NCI-H460 (cell line): ENCODE data around the gene CLCN6. TPM values are rescaled to one million over a fixed set of nuclear protein-coding genes. Genes with fewer than 3 reads are reported as not detected.

Source experiments
- DNase-seq: peaks from one replicate; pipeline ENCODE4 v3.0.0-alpha.2; 2016; ENCODE audit warnings: low read depth; ENCODE audit errors: extremely low read depth
- polyA plus RNA-seq: library from polyadenylated mRNA; depleted of rRNA; stranded (reverse); fragments of >200 nt; gene quantifications from 2 replicates; pipeline ENCODE4 v1.2.3, GENCODE V29; 2014; cell fraction: nucleus; rRNA removed
- total RNA-seq: library from RNA; depleted of rRNA; stranded (reverse); fragments of >200 nt; shearing (Covaris generic); gene quantifications from 2 replicates; pipeline ENCODE4 v1.2.3, GENCODE V29; 2014; rRNA removed

The CLCN6 gene, protein sequence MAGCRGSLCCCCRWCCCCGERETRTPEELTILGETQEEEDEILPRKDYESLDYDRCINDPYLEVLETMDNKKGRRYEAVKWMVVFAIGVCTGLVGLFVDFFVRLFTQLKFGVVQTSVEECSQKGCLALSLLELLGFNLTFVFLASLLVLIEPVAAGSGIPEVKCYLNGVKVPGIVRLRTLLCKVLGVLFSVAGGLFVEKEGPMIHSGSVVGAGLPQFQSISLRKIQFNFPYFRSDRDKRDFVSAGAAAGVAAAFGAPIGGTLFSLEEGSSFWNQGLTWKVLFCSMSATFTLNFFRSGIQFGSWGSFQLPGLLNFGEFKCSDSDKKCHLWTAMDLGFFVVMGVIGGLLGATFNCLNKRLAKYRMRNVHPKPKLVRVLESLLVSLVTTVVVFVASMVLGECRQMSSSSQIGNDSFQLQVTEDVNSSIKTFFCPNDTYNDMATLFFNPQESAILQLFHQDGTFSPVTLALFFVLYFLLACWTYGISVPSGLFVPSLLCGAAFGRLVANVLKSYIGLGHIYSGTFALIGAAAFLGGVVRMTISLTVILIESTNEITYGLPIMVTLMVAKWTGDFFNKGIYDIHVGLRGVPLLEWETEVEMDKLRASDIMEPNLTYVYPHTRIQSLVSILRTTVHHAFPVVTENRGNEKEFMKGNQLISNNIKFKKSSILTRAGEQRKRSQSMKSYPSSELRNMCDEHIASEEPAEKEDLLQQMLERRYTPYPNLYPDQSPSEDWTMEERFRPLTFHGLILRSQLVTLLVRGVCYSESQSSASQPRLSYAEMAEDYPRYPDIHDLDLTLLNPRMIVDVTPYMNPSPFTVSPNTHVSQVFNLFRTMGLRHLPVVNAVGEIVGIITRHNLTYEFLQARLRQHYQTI
- total RNA-seq = 4.0 and 6.5 TPM in 2 replicates
- 12.3 and 24.0 TPM in 2 replicates for polyA plus RNA-seq

DNA sequence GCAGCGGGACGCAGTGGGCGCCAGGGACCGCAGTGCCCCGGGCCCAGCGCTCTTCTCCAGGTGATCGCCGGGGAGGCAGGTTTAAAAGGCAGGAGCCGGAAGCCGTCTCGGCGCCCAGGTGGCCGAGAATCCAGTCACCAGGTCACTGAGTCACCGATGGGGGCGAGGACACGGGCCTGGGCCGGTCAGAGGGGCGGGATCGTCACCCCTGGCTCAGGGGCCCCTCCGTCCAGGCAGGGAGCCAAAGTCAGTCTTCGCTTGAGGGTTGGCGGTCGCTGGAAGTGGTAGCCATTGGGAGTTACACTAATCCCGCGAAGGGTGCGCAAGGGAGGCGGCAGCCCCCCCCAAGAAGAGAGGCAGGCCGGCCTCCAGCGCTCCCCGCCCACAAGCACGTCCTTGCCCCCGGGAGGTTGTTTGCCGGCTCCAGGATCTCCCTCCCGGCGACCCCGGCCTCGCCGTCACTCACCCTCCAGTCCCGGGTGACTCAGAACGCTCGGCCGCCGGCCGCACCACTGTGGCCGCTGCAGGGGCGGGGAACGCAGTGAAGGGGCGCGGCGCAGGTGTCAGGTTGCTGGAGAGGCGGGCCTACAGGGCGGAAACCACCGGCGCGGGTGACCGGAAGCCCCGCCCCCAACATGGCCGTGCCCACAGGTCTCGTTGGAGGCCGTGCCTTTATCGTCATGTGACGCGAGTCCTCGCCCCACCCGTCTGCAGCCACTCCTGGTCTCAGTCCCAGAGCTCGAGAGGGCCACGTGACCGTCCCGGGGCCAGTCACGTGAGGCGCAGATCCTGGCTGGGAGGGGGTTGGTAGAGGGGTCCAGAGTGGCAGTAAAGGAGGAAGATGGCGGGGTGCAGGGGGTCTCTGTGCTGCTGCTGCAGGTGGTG is at the start of gene CLCN6, which contains the start of gene MTHFR:
Gene CLCN6, plus strand, starts transcription at position 770 of the 885 bp plus-strand sequence. Its CDS starts 72 bp downstream, at position 842.
Gene MTHFR, minus strand, starts transcription at position 543 of the 885 bp plus-strand sequence. CDS start 2,848 bp downstream, outside the sequence.
- DNase-seq = peak; percentile 97

DNA sequence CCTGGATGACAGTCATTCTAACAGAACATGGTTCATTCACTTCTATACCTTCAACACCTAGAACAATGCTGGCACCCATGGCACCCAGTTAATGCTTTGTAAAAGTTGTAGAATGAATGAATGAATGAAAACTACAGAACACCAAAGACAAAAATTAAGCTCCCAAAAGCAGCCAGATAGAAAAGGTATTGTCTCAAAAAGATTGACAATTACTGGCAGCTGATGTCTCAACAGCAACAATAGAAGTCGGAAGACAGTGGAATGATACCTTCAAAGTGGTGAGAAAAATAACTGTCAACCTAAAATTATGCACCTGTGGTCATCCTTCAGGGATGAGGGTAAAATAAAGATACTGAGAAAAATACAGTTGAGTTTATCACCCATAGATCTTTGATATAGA is 48.9 kb upstream of the CLCN6 start:
- no peak for DNase-seq

DNA sequence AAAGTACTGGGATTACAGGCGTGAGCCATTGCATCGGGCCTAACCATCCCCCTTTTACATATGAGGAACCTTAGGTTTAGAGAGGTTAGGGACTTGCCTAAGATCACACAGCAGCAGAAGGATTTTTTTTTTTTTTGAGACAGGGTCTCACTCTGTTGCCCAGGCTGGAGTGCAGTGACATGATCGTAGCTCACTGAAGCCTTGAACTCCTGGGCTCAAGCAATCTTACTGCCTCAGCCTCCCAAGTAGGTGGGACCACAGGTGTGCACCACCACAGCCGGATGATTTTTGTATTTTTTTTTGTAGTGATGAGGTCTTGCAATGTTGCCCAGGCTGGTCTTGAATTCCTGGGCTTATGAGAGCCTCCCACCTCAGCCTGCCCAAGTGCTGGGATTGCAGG is 46.2 kb upstream of the CLCN6 start:
- DNase-seq = no peak

DNA sequence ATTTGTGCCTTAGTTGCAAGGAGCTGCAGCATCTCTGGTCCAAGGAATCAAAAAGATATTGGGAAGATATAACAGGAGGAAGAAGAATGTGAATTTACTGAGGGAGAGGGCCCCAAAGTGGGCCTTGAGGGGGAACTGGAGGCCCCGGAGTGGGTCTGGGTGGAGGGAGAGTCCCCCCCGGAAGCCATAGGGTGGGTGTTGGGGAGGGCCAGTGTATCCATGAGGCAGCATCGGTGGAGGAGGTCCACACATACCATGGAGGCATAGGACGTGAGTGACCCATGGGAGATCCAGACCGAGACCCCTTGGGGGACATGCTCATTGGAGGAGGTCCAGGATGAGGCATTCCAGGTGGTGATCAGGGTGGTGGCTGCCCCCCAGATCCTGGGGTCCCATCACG is 44.7 kb upstream of the CLCN6 start:
- DNase-seq = no peak

DNA sequence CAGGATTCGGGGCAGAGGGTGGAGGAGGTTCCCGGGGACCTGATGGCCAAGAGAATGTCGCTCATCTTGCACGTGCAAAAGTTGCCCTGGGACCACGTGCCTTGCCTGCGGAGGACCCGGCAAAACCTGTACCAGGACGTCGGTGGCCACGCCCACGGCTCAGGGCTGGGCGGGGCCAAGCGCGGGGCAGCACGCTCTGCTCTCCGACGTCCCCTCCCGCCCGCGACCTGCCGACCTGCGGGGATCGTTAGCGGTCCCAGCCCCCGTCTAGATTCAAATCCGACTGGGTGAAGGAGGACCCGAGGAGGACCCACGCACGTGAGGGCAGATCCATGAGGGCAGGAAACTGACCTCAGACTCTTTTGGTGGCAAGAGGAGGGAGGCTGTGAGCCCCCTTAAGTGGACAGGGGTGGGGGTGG is 44.0 kb upstream of the CLCN6 start, which contains the start of gene C1orf167:
Gene C1orf167, plus strand, starts transcription at position 206 of the 419 bp plus-strand sequence. CDS start 2,208 bp downstream, outside the sequence.
- DNase-seq = no peak

DNA sequence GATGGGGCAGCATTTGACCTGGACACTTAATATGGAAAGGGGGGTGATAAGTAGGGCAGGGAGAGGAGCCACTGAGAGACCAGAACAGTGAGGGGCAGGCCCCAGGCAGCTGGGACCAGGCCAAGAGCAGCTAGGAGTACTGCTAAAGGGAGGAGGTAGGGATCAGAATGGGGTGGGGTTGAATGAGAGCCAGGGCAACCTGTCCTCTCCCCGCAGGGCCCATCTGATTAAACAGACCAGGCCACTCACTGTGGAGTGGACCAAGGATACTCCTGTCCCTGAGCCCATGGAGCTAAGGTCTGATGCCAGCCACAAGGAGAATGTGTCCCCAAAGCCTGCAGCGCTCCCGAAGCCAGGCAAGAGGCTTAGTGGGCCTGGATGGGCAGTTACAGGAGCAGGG is 41.9 kb upstream of the CLCN6 start:
- DNase-seq = no peak

DNA sequence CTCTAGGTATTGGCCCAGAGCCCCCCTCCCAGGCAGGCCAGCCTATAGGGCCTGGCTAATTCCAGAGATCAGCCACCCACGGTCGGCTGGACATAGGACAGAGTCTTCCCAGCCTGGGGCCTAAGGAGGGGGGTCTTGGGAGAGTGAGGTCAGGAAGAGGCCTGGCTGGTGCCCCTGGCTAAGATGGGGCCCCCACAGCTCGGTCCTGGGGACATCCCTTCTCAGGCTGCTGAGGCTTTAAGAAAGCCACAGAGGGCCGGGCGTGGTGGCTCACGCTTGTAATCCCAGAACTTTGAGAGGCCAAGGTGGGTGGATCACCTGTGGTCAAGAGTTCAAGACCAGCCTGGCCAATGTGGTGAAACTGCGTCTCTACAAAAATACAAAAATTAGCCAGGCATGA is 41.5 kb upstream of the CLCN6 start:
- DNase-seq = no peak

DNA sequence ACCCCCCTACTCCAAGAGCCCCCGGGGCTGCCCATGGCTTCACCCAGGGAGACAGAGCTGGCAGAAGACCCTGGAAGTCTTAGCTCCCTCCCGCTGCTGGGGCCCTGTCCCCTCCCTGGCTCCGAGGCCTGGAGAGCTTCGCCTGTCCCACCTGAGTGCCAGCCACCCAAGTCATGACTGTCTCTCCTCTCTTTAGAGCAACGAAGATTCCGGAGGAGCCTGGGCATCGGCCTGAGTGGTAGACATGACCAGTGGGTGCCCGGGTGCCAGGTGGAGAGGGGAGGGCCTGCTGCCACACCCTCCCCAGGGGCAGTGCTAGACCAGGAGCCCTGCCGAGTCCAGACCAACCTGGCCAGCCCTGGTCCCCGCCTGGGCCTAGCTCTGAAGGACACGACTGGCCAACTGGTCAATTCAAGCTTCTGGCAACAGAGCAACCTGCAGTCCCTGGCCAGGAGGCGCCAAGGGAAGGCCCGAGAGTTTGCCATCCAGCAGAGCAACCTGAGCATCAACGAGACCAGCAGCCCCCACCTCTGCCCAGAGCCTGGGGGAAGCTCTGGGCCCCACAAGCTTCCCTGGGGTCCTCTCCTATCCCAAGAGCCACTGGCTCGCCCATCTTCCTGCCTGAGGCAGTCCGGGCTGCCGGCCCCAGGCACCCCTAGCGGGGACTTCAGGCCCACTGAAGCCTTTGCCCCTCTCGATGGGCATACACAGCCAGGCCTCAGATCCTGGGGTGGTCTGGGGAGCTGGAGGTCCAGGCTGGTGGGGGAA is 40.1 kb upstream of the CLCN6 start:
- no peak for DNase-seq

DNA sequence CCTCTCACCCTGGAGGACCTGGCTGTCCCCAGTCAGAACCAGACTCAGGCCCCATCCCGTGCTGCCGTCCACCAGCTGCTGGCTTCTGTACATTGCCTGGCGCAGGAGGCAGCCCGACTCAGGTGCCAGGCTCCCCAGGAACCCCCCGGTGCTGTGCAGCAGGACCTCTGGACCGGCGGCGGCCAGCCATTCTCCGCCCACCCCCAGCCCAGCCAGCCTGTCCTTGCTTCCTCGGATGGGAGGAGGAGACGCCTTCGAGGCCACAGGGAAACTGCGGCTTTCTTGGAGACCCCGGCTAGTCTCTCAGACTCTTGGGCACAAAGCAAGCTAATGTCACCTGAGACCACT is 39.6 kb upstream of the CLCN6 start:
- no peak for DNase-seq

DNA sequence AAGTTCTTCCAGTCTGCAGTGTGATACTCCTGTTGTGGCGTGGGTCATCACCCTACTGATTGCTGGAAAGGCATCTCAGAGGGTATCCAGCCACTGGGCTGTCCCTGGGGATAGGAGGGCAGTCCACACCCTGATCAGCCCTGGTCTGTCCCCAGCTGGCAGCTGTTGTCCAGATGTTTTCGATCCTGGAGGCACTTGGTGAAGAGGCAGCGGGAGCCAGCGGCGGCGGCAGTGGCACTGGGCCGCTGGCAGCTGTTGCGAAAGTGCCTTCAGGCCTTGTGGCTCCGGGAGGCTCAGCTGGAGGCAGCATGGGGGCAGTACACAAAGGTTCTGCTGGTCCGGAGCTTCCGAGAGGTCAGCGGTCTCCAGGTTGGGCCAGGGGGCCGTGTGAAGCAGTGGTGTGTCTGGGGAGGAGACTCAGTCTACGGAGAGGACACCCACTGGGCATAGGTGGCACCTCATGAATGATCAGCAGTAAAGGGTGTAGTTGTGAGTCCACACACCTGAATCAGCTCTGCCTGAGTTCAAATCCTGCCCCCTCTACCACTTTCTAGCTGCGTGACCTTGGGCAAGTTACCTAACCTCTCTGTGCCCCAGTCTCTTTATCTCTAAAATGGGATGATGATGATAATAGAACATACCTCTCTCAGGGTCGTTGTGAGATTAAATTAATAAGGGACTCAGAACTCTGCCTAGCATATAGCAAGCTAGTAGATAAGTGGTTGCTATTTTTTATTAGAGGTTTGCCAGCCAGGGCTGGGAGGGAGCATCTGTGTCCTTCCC is 37.9 kb upstream of the CLCN6 start:
- no peak for DNase-seq

DNA sequence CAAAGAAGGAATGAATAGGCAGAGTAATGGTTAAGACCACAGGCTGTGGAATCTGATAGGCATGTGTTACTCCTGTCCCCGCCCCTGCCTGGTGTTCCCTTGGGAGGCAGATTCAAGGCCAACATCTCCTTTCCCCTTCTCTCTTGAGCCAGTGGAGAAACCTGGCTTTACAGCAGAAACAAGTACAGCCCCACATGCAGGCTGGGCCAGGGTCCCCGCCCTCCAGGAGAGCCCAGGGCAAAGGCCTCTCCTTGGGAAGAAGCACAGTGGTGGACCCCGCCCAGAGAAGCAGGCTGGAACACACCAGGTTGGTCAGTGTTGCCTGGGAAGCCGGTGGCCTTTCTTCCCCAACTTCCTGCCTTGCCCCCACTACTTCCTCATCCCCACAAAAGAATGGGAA is 37.2 kb upstream of the CLCN6 start:
- DNase-seq = peak; percentile 57

DNA sequence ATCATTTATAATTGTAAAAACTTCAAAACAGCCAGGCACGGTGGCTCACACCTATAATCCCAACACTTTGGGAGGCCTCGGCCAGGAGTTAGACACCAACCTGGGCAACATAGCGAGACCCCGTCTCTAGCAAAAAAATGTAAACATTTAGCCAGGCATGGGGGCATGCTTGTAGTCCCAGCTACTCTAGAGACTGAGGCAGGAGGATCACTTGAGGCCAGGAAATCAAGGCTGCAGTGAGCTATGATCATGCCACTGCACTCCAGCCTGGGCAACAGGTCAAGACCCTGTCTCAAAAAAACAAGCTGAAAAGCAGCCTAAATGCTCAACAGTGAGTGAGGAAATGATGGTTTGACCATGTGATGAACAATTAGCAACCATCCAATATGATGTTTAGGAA is 36.7 kb upstream of the CLCN6 start:
- no peak for DNase-seq

DNA sequence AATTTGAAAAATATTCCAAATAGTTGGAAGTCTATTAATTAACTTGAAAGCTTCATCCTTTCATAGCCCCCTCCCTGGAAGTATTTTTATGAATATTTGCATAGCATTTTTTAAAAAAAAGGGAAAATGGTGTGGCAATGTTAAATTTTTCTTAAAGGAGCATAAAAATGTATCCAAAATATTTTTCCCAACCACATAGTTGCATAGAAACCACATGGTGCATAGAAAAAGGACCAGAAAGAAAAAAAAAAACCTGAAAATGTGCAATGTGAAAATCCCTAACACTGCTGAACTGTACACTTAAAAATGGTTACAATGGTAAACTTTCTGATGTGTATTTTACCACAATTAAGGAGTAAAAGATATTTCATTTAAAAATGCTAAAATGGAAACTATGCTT is 36.0 kb upstream of the CLCN6 start:
- DNase-seq = no peak

DNA sequence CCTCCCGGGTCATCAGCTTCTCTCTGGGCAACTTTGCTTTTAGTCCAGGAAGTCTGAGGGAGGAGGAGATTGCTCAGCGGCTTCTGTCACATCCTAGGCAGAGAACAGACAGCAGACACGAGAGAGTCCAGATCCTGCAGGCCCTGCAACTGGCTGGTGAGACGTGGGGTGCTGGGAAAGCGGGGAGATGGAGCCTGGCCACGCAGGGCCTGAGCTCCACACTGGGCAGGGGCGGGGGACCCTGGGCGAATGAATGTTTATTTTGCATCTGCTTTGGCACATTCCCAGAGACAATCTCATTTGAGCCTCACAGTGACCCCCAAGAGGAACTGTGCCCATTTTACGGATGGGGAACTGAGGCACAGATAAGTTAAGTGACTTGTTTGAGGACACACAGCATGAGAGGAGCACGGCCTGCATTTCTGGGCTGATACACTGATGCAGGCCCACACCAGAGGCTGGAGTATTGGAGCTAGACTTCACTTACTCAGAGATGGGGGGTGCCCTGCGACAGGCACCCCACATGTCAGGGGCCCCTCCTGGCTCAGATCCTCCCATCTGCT is 34.4 kb upstream of the CLCN6 start:
- no peak for DNase-seq

DNA sequence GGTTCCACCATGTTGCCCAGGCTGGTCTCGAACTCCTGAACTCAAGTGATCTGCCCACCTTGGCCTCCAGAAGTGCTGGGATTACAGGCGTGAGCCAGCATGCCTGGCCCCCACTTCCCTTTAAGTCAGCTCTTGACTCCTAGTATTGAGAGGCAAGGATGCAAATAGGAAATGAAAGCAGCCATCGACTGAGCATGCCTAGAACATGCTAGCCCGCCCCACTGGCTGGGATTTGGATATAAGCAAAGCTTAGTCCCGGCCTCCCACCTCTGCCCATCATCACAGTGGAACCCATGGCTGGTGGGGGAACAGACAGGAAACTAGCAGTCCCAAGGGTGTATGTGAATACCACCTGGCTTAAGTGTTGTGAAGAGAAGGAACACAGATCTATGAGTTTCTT is 33.5 kb upstream of the CLCN6 start:
- no peak for DNase-seq

DNA sequence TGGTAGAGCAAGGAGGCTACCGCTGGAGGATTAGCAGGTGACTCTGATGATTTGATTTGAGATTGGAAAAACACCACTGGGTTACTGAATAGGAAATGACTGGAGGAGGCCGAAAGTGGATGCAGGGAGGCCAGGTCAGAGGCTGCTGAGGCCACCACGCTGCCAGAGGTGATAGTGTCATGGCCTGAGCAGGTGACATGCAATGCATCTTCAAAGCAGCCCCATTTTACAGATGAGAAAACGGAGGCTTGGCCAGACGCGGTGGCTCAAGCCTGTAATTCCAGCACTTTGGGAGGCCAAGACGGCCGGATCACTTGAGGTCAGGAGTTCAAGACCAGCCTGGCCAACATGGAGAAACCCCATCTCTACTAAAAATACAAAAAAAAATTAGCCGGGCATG is 31.2 kb upstream of the CLCN6 start:
- DNase-seq = no peak

DNA sequence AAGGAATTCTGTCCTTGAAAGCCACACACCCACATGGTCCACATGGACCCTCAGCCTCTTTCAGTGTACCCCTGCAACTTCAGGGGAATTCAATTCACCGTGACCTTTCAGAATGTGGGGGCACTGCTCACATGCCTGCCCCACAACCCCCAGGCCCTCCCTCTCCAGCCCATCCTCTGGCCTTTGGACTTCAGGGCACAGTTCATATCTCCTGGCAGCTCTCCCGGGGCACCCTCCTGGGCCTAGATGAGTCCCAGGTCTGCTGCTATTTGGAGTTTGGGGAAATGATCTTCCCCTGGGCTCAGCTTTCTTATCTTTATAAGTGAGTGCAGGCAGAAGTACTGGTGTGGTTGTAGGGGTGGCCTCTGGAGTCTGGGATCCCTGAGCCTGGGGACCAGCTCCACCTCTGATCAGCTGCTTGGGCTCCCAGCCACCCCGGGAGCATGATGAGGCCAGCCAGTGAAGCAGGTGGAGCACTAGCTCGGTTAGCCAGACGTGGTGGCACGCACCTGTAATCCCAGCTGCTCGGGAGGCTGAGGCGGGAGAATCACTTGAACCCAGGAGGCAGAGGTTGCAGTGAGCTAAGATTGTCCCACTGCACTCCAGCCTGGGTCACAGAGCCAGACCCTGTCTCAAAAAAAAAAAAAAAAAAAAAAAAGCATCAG is 28.2 kb upstream of the CLCN6 start:
- no peak for DNase-seq

DNA sequence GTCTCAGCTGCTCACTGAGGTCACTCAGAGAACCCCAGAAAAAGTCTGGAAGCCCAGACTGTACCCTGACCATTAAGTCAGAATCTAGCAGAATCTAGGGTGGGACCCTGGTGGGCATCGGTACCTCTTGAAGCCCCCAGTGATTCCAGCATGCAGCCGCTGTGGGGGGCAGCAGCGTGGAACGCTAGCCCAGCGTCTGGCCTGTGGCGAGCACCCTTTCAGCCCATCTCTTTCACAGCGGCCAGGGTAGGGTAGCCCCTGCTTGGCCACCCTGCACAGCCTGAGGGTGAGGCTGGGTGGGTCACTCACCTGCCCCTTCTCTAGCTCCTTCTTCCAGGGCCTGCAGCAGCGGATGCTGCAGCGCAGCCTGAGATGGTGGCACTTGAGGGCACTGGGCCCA is 27.7 kb upstream of the CLCN6 start:
- no peak for DNase-seq
